CD4-positive, alpha-beta T cell treated with Interleukin-21 for 1 hour (primary cell): ENCODE results near the gene CYP26C1.
"Not testable (repeated sequence)": the region's sequence is repeated elsewhere in the genome, so short reads cannot be mapped to it uniquely, and the experiment has no call there.

Source experiments
- DNase-seq: peaks from one replicate; pipeline ENCODE4 v3.0.0-alpha.2; 2020

The CYP26C1 gene

DNA sequence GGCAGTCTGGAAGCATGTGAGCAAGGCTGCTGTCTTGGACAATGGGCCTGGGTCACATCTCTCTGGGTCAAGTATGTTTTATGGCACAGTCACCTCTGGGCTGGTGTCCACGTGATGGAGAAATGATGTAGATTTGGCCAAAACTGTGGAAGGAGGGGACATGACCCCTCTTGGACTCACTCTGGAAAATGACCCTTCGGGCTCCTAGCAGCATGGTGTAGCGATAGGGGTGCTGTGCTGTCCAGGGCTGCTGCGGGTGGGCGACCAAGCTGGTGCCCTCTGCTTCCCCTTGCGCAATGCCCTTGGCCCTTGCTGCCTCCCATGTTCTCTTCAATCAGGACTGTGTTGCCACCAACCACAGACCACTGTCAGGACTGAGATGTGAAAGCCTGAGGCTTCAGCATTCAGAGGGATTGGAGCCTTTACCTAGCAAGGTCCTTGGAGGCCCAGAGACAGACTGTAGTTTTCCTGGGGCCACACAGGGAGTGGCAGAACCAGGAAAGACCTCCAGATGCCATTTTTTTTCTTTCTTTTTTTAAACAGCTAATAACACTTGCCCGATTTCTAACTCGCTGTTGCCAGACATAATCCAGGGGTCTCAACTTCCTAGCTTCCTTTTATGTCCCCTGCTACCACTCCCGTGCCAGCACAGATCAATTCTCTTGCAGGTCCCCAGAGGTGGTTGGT, 19.2 kb downstream of the CYP26C1 start:
- no peak for DNase-seq

DNA sequence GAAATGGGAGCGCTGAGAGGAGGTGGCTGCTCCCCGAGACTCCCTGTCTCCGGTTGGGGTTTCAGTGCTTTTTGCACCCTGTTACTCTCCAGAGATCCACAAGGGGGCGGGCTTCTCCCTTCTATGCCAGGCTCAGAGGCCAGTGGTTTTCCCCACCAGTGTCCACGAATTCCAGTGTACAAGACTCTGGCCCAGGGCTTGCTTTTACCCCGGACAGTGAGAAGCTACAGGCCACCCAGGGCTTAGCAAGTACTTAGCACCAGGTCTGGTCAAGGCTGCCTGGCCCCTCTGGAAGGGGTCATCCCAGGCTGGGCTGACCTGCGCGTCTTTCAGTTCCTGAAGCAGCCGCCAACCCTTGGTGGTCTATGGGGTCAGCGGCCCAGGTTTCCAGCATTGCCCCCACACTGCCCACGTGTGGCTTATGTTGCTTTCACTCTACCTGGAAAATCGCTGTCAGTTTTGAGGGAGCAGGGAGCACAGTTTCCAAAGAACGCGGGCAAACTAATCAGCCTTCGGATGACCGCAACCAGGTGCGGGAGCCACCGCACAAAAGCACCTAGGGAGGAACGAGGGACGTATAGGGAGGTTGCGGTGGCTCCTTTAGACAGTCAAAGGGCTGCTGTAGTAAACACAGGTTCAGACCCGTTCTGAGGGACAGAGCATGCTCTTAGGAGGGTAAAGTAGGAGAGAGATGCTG, 19.9 kb downstream of the CYP26C1 start:
- peak; percentile 51 for DNase-seq

DNA sequence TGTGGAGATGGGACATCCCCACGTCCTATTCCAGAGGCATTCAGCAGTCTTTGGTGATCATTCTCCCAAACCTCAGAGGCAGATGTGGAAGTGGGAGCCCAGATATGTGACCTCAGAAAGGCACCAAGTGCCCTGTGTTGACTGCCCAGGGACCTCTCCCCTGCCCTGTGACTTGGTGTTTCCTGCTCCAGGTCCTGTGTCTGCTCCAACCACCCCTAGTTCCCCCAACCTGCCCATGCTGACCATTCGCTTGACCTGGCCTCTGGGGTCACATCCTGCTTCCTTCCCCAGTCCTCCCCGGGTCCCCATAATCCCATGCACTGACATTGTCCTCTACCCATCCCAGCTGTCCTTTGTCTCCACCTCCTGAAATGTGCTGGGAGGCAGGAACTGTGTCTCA, 20.7 kb downstream of the CYP26C1 start:
- DNase-seq, result no peak

DNA sequence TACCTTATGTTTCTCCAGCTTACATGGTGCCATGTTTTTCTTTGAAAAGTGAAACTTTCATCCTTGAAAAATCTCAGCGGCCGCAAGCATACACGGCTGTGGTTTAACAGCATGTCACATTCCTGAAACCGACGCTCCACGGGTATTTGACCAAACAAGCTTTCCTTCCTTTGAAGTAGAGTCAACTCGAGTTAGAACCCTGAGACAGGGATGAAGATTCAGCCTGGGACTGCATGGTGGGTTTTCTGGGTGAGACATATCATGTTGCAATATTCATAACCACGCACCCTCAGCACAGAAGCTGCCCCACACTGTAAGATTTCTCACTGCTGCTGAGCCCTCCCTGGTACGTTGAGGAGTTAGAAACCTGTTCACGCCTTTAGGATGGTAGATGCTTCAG, 21.2 kb downstream of the CYP26C1 start:
- DNase-seq, result no peak

DNA sequence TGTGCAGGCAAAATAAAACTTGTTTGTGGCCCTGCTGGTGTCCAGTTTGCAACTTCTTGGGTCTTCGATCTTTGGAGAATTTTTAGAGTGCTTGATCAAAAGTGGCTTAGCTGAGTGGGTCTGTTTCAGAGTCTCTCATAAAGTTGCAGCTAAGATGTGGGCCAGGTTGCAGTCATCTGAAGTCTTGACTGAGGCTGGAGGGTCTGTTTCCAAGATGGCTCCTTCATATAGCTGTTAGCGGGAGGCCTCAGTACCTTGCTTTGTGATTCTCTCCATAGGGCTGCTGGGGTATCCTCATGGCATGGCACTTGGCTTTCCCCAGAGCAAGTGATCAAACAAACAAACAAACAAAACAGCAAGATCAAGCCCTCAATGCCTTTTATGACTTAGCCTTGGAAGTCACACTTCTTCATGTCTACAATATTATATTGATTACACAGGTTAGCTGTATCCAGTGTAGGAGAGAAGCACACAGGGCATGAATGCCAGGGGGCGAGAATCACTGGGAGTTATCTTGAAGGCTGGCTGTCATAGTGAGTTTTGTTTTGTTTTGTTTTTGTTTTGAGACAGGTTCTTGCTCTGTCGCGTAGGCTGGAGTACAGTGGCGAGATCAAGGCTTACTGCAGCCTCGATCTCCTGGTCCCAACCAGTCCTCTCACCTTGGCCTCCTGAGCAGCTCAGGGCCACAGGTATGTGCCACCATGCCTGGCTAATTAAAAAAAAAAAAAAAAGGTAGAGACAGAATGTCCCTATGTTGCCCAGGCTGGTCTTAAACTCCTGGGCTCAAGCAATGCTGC, 23.3 kb downstream of the CYP26C1 start:
- no peak for DNase-seq

DNA sequence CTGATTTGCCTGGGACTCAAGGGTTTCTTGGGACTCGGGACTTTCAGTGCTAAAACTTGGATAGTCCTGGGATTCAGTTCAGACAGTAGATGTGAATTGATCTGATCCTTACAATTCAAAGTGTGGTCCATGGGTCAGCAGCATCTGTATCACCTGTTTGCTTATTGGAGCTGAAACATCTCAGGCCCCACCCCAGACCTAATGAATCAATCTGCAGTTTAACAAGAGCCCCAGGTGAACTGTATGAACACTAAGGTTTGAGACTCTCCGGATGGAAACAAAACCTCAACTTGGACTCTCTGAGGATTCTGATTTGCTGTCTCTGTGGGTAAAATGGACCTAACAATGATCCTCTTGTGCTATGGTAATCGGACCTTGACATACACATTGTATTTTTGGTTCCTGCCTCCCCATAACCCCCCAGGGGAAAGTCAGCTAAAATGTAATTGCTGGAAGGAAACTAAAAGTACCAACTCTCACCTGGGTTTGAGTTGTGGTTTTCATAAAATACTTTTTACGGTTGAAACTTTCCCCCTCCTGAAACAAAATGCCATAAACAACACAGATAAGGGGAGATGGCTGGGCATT, 24.8 kb downstream of the CYP26C1 start:
- DNase-seq, result no peak

DNA sequence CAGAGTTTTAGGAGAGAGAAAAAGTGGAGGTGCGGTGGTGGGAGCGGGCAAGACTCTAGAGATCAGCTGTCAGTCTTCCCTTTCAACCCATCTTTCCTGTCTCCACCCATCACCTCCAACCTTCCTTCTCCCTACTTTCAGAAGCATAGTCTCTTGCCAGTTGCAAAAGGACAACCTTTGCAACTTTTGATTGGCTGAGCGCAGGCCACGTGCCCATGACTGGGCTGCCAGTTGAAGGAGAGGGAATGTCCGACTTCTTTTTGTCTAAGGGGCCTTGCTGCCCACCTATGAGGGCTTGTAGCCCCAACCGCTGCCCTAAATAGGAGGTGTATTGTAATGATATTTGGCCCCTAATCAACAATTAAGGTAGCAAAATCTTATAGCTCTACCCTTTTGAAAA, 25.7 kb downstream of the CYP26C1 start:
- no peak for DNase-seq

DNA sequence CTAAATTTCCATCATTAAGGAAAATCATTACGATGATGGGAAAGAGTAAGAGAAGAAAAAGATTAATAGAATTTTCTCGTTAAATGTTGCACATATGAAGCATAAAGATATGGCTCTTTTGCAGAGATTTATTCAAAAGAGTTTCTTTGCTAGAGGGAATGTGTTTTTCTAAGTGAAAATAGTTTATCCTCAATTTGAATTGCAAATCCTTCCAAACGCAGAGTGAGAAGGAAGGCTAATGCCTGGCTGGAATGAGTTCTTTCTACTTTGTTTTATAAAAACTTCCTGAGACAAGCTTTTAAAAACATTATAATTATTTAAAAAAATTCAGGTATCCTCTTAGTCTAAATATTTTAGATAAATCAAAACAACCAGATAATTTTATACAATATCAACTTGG, 27.2 kb downstream of the CYP26C1 start:
- no peak for DNase-seq

DNA sequence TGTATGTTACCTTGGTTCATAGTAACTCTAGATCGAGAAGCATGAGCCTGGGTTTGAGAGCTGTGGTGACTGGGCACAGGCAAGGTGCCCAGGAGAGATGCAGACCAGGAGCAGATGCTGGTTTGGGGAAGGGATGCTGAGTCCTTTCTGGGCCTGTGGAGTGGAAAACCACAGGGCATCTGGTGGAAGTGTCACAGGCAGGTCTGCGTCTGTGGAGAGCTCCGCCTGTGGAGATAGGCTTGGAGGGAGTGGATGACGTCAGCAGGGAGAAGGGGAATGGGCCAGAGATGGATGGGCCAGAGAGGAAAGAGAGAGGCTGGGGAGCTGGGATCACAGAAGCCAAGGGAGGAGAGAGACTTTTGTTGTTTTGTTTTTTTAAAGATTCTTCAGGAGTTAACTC, 27.9 kb downstream of the CYP26C1 start:
- DNase-seq, result no peak

DNA sequence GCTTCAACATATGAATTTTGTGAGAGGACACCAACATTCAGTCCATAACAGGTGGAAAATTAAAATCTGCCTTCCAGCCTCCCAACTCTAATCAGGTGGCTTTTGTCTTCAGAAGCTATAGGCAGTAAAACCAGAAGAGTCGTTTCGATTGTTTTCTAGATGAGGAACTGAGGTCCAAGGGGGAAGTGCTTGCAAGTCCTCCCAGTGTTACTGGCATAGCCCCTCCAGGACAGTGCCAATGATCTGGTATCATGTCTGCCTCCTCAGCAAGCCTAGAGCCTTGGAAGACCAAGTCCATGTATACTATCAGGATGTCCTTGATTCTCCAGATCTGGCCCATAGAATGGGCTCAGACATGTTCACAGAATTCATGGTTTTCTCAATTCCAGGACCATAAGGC, 30.0 kb downstream of the CYP26C1 start:
- DNase-seq, result no peak

DNA sequence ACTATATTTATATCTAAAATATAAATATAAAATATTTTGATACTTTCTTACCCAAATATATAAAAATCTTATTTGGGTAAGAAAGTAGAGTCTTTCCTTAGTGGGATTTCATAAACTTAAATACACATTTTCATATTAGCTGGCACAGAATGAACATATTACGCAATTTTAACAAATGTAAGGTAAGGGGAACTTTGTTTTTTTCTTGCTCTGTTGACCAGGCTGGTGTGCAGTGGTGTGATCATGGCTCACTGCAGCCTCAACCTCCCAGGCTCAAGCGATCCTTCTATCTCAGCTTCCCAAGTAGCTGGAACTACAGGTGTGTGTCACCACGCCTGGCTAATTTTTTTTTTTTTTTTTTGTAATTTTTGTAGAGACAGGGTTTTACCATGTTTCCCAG, 31.4 kb downstream of the CYP26C1 start:
- no peak for DNase-seq

DNA sequence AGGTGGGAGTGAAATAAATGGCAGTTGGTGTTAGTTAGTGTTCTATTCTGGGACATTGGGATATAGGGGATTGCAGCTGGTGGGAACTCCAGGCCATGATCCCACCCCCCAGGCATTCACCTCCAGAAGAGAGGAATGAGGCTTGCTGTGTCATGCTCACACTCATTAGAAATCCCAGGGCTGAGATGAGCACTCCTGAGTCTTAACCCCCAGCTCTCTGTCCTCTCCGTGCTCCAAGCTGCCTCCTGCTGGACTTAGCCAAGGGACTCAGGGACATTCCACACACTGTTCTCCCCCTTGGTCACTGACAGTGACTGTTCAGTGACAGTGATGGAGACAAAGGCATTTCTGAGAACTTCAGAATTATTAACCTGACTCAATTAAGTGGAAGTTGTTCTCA, 34.6 kb downstream of the CYP26C1 start:
- no peak for DNase-seq

DNA sequence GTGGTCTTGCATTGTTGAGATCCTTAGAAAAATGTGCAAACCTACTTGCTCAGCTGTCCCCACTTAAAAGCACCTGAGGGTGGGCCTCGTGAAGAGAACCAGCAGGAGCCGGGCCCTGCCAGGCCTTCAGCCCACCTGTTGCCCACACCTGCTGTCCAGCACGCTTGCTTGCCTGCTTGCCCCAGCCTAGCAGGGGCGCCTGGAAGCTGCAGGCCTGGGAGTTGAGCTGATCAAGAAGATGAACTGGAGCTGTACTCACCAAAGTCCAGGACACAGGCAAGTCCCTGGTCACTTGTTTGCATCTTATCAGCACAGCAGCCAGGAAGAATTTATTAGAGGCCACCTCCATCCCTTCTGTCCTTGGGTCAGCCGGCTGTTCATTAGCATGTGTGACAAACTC, 36.3 kb downstream of the CYP26C1 start:
- DNase-seq, result no peak

DNA sequence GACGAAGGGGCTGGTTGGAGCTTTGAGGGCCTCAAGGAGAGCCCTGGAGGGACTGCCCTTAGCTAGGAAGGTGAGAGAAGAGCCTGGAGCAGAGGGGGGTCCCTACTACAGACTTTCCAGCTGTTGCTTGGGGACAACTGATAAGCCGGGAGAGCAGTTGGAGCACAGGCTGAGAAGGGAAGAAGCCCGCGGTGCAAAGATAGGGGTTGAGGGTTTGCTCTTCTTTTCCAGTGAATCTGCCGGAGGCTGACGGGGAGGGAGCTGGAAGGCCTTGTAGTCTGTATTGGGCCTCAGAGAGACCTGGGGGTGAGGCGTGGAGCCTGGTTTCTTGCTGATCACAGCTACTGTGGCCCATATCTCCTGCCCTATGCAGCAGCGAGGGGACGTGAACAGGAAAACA, 36.8 kb downstream of the CYP26C1 start:
- no peak for DNase-seq

DNA sequence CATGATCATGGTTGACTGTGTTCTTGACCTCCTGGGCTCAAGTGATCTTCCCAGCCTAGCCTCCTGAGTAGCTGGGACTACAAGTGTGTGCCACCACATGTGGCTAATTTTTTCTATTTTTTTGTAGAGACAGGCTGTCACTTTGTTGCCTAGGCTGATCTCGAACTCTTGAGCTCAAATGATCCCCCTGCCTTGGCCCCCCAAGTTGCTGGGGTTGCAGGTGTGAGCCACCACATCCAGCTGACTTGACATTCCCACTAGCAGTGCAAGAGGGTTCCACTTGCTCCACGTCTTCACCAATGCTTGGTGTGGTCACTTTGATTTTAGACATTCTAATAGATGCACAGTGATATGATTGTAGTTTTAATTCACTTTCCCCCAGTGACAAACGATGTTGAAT, 38.2 kb downstream of the CYP26C1 start:
- DNase-seq, result no peak

DNA sequence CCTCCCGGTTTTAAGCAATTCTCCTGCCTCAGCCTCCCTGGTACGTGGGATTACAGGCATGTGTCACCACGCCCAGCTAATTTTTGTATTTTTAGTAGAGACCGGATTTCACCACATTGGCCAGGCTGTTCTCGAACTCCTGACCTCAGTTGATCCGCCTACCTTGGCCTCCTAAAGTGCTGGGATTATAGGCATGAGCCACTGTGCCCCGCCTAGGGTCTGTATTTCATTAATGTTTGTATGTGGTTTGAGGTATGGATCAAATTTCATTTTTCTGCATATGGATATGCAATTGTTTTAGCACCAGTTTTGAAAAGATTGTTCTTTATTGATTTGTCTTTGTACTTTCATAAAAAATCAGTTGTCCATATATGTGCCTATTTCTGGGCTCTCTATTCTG, 39.1 kb downstream of the CYP26C1 start:
- DNase-seq, result no peak

DNA sequence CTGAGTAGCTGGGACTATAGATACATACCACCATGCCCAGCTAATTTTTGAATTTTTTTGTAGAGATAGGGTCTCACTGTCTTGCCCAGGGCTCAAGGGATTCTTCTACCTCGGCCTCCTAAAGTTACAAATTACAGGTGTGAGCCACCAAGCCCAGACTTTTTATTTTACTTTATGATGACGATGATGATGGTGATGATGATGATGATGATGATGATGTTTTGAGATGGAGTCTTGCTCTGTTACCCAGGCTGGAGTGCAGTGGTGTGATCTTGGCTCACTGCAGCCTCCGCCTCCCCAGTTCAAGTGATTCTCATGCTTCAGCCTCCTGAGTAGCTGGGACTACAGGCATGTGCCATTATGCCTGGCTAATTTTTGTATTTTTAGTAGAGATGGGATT, 40.5 kb downstream of the CYP26C1 start:
- DNase-seq, result not testable (repeated sequence)

DNA sequence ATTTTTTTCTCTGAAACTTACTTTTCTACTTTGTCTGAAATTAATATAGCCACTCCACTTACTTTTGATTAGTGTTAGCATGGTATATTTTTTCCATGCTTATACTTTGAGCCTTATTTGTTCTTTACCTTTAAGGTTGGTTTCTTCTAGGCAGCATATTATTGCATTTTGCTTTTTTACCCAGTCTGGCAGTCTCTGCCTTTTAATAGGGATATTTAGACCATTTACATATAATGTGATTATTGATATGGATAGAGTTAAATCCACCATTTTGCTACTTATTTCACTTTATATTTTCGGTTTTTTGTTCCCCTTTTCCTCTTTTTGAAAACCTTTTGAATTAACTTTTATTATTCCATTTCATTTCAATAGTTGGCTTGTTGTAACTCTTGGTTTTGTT, 43.4 kb downstream of the CYP26C1 start:
- no peak for DNase-seq

DNA sequence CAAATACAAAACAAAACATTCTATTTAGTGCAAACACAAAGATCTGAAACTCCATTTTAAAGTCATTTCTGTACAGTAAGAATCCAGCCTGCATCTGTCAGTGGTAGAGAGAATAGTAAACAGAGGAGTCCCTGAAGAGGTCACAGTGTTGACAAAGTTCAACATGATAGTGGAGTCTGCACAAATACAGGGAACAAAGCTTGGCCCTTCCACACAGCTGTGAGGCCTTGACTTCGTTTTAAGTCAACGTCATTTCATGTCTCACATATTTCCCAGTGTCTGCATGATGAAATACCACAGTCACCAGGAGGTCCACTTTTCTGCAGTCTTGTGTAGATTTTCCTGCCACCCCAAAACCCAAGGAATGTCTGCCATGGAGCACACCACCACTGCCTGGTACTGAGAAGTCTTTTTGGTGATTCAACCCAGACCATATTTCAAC, 46.1 kb downstream of the CYP26C1 start:
- no peak for DNase-seq

DNA sequence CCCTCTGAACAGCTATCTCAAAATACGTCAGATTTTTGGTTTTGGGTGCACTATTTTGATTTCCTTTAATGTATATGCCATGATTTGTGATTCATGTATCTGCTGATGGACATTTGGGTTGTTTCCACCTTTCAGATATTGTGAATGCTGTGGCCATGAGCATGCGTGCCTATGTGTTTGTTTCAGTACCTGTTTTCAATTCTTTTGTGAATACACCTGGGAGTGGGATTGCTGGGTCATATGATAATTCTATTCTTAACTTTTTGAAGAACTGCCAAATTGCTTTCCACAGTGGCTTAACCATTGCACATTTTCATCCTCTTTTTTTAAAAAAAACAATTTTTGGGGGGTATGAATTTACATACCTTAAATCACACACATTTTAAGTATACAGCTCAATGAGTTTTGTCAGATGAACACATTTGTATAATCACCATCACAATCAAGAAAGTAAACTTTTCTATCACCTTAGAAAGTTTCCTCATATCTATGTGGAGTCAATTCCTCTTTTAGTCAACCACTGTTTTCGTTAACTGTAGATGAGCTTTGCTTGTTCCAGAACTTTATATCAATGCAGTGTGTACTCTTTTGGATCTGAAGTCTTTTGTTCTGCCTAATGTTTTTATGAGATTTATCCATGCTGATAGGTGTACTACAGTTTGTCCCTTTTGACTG, 50.0 kb downstream of the CYP26C1 start:
- no peak for DNase-seq

DNA sequence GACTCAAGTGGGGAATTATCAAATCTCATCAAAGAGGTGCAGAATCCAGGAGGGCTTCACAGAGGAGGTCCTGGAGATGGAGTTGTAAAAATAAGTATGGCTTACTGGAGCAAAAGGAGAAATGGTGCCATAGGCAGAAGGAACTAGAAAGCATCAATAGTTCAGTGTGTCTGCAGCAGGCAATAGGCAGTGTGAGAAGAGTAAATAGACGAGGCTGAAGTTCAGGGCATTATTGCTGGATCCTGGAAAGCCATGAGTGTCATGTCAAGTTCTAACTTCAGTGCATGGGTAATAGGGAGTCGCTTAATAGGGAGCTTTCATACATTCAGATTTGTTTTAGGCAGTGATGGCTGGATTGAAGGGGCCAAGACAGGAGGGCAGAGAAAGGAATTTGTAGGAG, 52.4 kb downstream of the CYP26C1 start:
- DNase-seq, result no peak

DNA sequence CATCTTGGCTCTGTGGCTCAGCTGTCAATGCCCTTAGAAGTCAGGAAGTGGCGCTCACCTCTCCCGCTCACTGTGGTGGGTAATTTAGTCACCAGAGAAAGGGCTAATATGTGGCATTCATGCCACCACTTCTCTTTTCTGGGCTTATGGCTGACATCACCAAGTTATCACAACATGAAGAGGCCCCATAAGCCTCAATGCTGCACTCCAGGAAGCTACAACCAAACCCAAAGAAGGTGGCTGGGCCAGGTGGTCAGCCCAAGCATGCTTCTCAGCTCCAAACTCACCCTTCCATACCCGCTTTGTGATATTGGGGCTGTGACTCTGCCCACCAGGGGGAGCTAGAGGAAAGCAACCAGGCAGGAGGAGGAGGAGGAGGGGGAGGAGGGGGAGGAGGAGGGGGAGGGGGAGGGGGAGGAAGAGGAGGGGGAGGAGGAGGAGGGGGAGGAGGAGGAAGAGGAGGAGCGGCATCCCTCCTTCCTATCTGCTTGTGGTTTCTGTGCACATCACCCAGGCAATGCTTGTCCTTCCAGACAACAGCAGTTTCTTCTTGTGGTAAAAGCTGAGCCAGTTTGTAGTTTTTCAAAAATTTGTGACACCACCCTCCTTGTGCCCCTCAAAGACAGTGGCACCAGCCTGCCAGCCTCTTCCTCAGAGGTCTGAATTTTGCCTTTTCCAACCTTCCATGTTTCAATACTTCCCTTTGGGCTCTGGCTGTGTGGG, 55.2 kb downstream of the CYP26C1 start:
- DNase-seq, result peak; percentile 73
